B cell (primary cell): ENCODE data around the gene PGPEP1. TPM values are rescaled to one million over a fixed set of nuclear protein-coding genes. Genes with fewer than 3 reads are reported as not detected.
"Not testable (repeated sequence)": the region's sequence is repeated elsewhere in the genome, so short reads cannot be mapped to it uniquely, and the experiment has no call there.

Experiments used
- ATAC-seq: fragments of 200-7000 bp; cut with Tn5 transposase; one replicate; pipeline ENCODE4 v1.10.0; 2021; ENCODE audit warnings: low read depth, mild to moderate bottlenecking, moderate number of reproducible peaks, moderate library complexity
- CTCF ChIA-PET: fragments of 350-600 bp; sonication (Branson Sonifier 250); formaldehyde crosslinking; loops from one replicate; lab custom pipeline; 2021; ENCODE audit warnings: antibody characterized with exemption, inconsistent platforms; lab: Charles Lee
- POLR2A ChIA-PET: fragments of 350-600 bp; sonication (Branson Sonifier 250); formaldehyde crosslinking; loops from one replicate; lab custom pipeline; 2021; ENCODE audit warnings: antibody characterized with exemption; lab: Charles Lee
- DNase-seq: peaks from one replicate; pipeline ENCODE4 v3.0.0; 2013
- H2AFZ ChIP-seq: 2 replicates; pipeline ENCODE4 v1.6.1; 2012; ENCODE audit warnings: mild to moderate bottlenecking, low read depth, low read length; ENCODE audit not compliant: insufficient read depth, poor library complexity, severe bottlenecking
- H3K27ac ChIP-seq, 2 donors: 1 replicate in 1 of 2; 2 replicates in 1 of 2; pipeline ENCODE4 v1.5.1; 2012 to 2013; ENCODE audit warnings: low read length in 2 of 2, mild to moderate bottlenecking in 2 of 2, moderate library complexity in 1 of 2
- H3K27me3 ChIP-seq, 4 experiments: fragments of 200-600 bp in 1 of 4; sonication (generic) in 1 of 4; replicated peaks in 1 of 4; 1 replicate in 2 of 4; 2 replicates in 2 of 4; pipeline versions ENCODE4 v1.6.1 to v1.7.0; 2013 to 2016; ENCODE audit warnings: low read length in 3 of 4, mild to moderate bottlenecking in 2 of 4, mixed read lengths in 1 of 4, moderate library complexity in 1 of 4; ENCODE audit not compliant: insufficient read depth in 4 of 4, control insufficient read depth in 3 of 4; ENCODE audit errors: control extremely low read depth in 1 of 4
- H3K36me3 ChIP-seq, 2 experiments: replicated peaks in 1 of 2; 1 replicate in 1 of 2; 2 replicates in 1 of 2; pipeline versions ENCODE4 v1.6.1 to v1.7.1; 2013; ENCODE audit warnings: low read length in 1 of 2; ENCODE audit not compliant: insufficient read depth in 2 of 2, control insufficient read depth in 1 of 2; ENCODE audit errors: control extremely low read depth in 1 of 2, extremely low read depth in 1 of 2
- H3K4me1 ChIP-seq, 2 donors: fragments of 200-600 bp in 1 of 2; sonication (generic) in 1 of 2; 1 replicate in 1 of 2; 2 replicates in 1 of 2; pipeline versions ENCODE4 v1.5.1 to v1.6.1; 2013 to 2017; ENCODE audit warnings: low read length in 2 of 2; ENCODE audit not compliant: control insufficient read depth in 2 of 2, insufficient read depth in 2 of 2
- H3K4me2 ChIP-seq: replicated peaks from 2 replicates; pipeline ENCODE3; 2012; ENCODE audit warnings: mild to moderate bottlenecking, low read depth, low read length; ENCODE audit not compliant: poor library complexity, severe bottlenecking
- H3K4me3 ChIP-seq, 5 experiments: fragments of 200-600 bp in 1 of 5; sonication (generic) in 1 of 5; 1 replicate in 3 of 5; 2 replicates in 2 of 5; pipeline versions ENCODE4 v1.5.1 to v1.7.0; 2011 to 2016; ENCODE audit warnings: low read length in 4 of 5, mild to moderate bottlenecking in 4 of 5, low read depth in 2 of 5, control low read depth in 1 of 5, moderate library complexity in 1 of 5; ENCODE audit not compliant: insufficient read depth in 1 of 5; ENCODE audit errors: control extremely low read depth in 1 of 5, extremely low read depth in 1 of 5
- H3K79me2 ChIP-seq: fragments of 200-600 bp; sonication (generic); one replicate; pipeline ENCODE4 v1.6.0; 2016; ENCODE audit warnings: low read length; ENCODE audit not compliant: control insufficient read depth, insufficient read depth
- H3K9ac ChIP-seq: fragments of 200-600 bp; sonication (generic); 2 replicates; pipeline ENCODE4 v1.6.1; 2017; ENCODE audit warnings: mild to moderate bottlenecking, low read length, moderate library complexity
- H3K9me3 ChIP-seq, 3 donors: one replicate each; pipeline versions ENCODE4 v1.6.1 to v1.7.1; 2013; ENCODE audit warnings: low read length in 2 of 3; ENCODE audit not compliant: control insufficient read depth in 2 of 3, insufficient read depth in 1 of 3; ENCODE audit errors: control extremely low read depth in 1 of 3
- H4K20me1 ChIP-seq: 2 replicates; pipeline ENCODE4 v1.6.0; 2012; ENCODE audit warnings: mild to moderate bottlenecking, low read length; ENCODE audit not compliant: insufficient read depth, control insufficient read depth, poor library complexity, severe bottlenecking
- H3K27ac Mint-ChIP-seq: one replicate; pipeline ENCODE4 v1.8.0; 2021; ENCODE audit warnings: mixed read lengths
- H3K27me3 Mint-ChIP-seq: one replicate; pipeline ENCODE4 v1.8.0; 2021; ENCODE audit warnings: mixed read lengths
- H3K4me1 Mint-ChIP-seq: one replicate; pipeline ENCODE4 v1.8.0; 2021; ENCODE audit warnings: mixed read lengths
- H3K4me3 Mint-ChIP-seq: one replicate; pipeline ENCODE4 v1.8.0; 2021; ENCODE audit warnings: mixed read lengths
- H3K9me3 Mint-ChIP-seq: one replicate; pipeline ENCODE4 v1.8.0; 2022; ENCODE audit warnings: mixed read lengths; ENCODE audit not compliant: insufficient read depth
- EZH2 ChIP-seq: IDR thresholded peaks from 2 replicates; pipeline ENCODE4 v1.6.1; 2012; ENCODE audit warnings: borderline replicate concordance, low read depth, mild to moderate bottlenecking, moderate library complexity, low read length; ENCODE audit not compliant: insufficient read depth, poor library complexity, severe bottlenecking
- WGBS: methylation state at CpG from one replicate; pipeline ENCODE4 v1.1.5; 2013; ENCODE audit warnings: missing lambda C conversion rate; ENCODE audit not compliant: insufficient coverage; 5-methylcytosine and 5-hydroxymethylcytosine counted together
- intact Hi-C: fragments of 100-400 bp; cut with micrococcal nuclease; formaldehyde crosslinking; loops from one replicate; pipeline ENCODE4 v1.10.0; 2022
- polyA plus RNA-seq: library from polyadenylated mRNA; depleted of rRNA; stranded (reverse); fragments of >200 nt; gene quantifications from 2 replicates; pipeline ENCODE4 v1.2.3, GENCODE V29; 2012
- total RNA-seq, 2 donors: library from RNA; stranded (reverse); fragments of 120-200 nt in 1 of 2; gene quantifications; 1 replicate in 1 of 2; 2 replicates in 1 of 2; pipeline versions ENCODE4 v1.2.3 to v1.2.4, GENCODE V29; 2013 to 2022
- TF ChIP-seq, protein P1 (sequence below): fragments of 200-600 bp; IDR thresholded peaks from one replicate; pipeline ENCODE4 v1.8.0; 2022; ENCODE audit warnings: antibody characterized with exemption, mild to moderate bottlenecking

The PGPEP1 gene
- total and polyA plus RNA-seq, 2 donors (not counting 1 experiment from before 2014, with no cell fraction given): 17.6 to 20.9 TPM

DNA sequence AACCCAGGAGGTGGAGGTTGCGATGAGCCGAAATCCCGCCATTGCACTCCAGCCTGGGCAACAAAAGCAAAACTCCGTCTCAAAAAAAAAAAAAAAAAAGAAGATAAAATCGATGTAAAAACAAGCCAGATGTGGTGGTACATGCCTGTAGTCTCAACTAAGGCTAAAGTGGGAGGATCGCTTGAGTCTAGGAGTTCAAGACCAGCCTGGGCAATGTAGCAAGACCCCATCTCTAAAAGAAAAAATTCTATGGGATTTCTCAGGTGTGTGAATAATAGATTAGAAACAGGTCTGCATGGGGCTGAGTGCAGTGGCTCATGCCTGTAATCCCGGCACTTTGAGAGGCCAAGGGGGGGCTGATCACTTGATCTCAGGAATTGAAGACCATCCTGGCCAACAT is 11.1 kb downstream of the PGPEP1 start:
- Mint-ChIP-seq H3K27ac (no peak overlapping the region), H3K4me1 (no peaks in the 10 kb centered on the region), H3K9me3 (no peaks in the 10 kb centered on the region), H3K27me3 (no peaks in the 10 kb centered on the region), H3K4me3 (no peak overlapping the region)
- no peak overlapping the region for H2AFZ ChIP-seq
- no peaks in the 10 kb centered on the region for H3K4me1 ChIP-seq
- no peak overlapping the region for H3K4me2 ChIP-seq
- intact Hi-C loops: no loop called here
- H3K36me3 ChIP-seq: peaks cover 0 to 2% of the 10 kb centered on the region in 2 experiments
- no peak overlapping the region for H3K4me3 ChIP-seq
- TF ChIP-seq EZH2: no peak
- TF ChIP-seq, protein P1, sequence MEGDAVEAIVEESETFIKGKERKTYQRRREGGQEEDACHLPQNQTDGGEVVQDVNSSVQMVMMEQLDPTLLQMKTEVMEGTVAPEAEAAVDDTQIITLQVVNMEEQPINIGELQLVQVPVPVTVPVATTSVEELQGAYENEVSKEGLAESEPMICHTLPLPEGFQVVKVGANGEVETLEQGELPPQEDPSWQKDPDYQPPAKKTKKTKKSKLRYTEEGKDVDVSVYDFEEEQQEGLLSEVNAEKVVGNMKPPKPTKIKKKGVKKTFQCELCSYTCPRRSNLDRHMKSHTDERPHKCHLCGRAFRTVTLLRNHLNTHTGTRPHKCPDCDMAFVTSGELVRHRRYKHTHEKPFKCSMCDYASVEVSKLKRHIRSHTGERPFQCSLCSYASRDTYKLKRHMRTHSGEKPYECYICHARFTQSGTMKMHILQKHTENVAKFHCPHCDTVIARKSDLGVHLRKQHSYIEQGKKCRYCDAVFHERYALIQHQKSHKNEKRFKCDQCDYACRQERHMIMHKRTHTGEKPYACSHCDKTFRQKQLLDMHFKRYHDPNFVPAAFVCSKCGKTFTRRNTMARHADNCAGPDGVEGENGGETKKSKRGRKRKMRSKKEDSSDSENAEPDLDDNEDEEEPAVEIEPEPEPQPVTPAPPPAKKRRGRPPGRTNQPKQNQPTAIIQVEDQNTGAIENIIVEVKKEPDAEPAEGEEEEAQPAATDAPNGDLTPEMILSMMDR: no peak
- ATAC-seq (no peak), DNase-seq (no peak)
- no peaks in the 10 kb centered on the region for H3K79me2 ChIP-seq
- no peak overlapping the region for H3K27ac ChIP-seq
- no peaks in the 10 kb centered on the region for H3K27me3 ChIP-seq
- ChIA-PET CTCF (interaction anchor here (3.1 to 4.0 kb wide), 2 partner anchors 37 to 61 kb away, joined by 18 to 49 read pairs; no protein-coding TSS in a partner anchor), POLR2A (no interaction called here)
- 100% methylated on average over 6 of the region's 7 CpGs for WGBS
- no peaks in the 10 kb centered on the region for H3K9me3 ChIP-seq
- peaks cover 7% of the 10 kb centered on the region for H4K20me1 ChIP-seq
- H3K9ac ChIP-seq: no peak overlapping the region

DNA sequence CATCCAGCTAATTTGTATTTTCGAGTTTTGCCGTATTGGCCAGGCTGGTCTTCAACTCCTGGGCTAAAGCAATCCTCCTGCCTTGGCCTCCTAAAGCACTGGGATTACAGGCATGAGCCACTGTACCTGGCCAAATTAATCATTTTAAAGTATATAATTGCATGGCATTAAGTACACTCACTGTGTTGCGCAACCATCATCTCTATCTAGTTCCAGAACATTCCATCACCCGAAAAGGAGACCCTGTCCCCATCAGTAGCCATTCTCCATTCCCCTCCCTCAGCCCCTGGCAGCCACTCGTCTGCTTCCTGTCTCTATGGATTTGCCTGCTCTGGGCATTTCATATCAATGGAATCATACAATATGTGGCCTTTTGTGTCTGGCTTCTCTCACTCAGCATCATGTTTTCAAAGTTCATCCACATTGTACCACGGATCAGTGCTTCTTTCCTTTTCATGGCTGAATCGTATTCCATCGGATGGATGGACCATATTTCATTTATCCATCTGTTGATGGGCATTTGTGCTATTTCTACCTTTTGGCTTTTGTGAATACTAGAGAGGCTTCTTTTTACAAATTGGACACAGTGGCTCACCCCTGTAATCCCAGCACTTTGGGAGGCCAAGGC is 13.1 kb downstream of the PGPEP1 start:
- H3K36me3 ChIP-seq: peaks cover 0 to 12% of the 10 kb centered on the region in 2 experiments
- Mint-ChIP-seq H3K4me1 (no peaks in the 10 kb centered on the region), H3K27ac (no peak overlapping the region), H3K4me3 (no peak overlapping the region), H3K27me3 (no peaks in the 10 kb centered on the region), H3K9me3 (no peaks in the 10 kb centered on the region)
- DNase-seq (no peak), ATAC-seq (no peak)
- intact Hi-C loops: no loop called here
- H4K20me1 ChIP-seq: peaks cover 7% of the 10 kb centered on the region
- WGBS: 94% methylated on average over 3 of the region's 8 CpGs
- H3K27me3 ChIP-seq: no peaks in the 10 kb centered on the region
- no peak overlapping the region for H2AFZ ChIP-seq
- CTCF ChIA-PET: interaction anchor here (1.8 kb wide), 2 partner anchors 35 to 57 kb away, joined by 4 read pairs; no protein-coding TSS in a partner anchor
- no peak overlapping the region for H3K4me3 ChIP-seq
- peaks cover 0 to 7% (median 0%) of the 10 kb centered on the region in 3 donors for H3K9me3 ChIP-seq
- H3K27ac ChIP-seq: no peak overlapping the region
- no peak overlapping the region for H3K4me2 ChIP-seq
- H3K4me1 ChIP-seq: no peaks in the 10 kb centered on the region
- POLR2A ChIA-PET: interaction anchor here (0.6 to 0.7 kb wide), 2 partner anchors 172 to 287 kb away, joined by 3 to 4 read pairs; no protein-coding TSS in a partner anchor
- no peak overlapping the region for H3K9ac ChIP-seq
- no peaks in the 10 kb centered on the region for H3K79me2 ChIP-seq
- TF ChIP-seq EZH2: no peak
- TF ChIP-seq, protein P1: no peak

GRCh38 chr19:18354743-18355142 is 14.3 kb downstream of the PGPEP1 start:
- H3K9me3 Mint-ChIP-seq, H3K27me3 ChIP-seq, H3K4me3 ChIP-seq, H2AFZ ChIP-seq, H3K27ac Mint-ChIP-seq, H3K9me3 ChIP-seq, DNase-seq, intact Hi-C loops, H4K20me1 ChIP-seq, H3K4me2 ChIP-seq, H3K27me3 Mint-ChIP-seq, H3K4me1 Mint-ChIP-seq, H3K9ac ChIP-seq, H3K4me1 ChIP-seq, H3K4me3 Mint-ChIP-seq, H3K27ac ChIP-seq, ATAC-seq, H3K79me2 ChIP-seq: not testable (repeated sequence)
- H3K36me3 ChIP-seq: peaks cover 0 to 12% of the 10 kb centered on the region in 2 experiments
- POLR2A ChIA-PET: interaction anchor here (0.6 kb wide), 1 partner anchor 195 kb away, joined by 3 read pairs; no protein-coding TSS in a partner anchor
- WGBS: 100% methylated on average over 1 of the region's 7 CpGs
- CTCF ChIA-PET: interaction anchor here (0.9 to 1.8 kb wide), 3 partner anchors 34 to 78 kb away, joined by 3 to 4 read pairs (median 4); no protein-coding TSS in a partner anchor
